Right atrium auricular region (tissue), 2 donors: Measurements from ENCODE around the gene NDUFB7. TPM values are rescaled to one million over a fixed set of nuclear protein-coding genes. Genes with fewer than 3 reads are reported as not detected.

ENCODE experiments used
- DNase-seq: peaks from one replicate; pipeline ENCODE4 v3.0.0-alpha.2; 2019; ENCODE audit warnings: low spot score
- H3K27ac ChIP-seq, 2 donors: fragments of 200-600 bp; sonication (generic); 1 replicate in 1 of 2; 2 replicates in 1 of 2; pipeline ENCODE4 v1.5.1; 2016 to 2019
- H3K27me3 ChIP-seq, 2 donors: fragments of 200-600 bp; sonication (generic); one replicate each; pipeline versions ENCODE4 v1.5.1 to v1.6.0; 2017 to 2019
- H3K36me3 ChIP-seq: fragments of 200-600 bp; sonication (generic); one replicate; pipeline ENCODE4 v1.5.1; 2016
- H3K4me1 ChIP-seq, 2 donors: fragments of 200-600 bp; sonication (generic); one replicate each; pipeline versions ENCODE4 v1.5.1 to v1.6.0; 2017 to 2019
- H3K4me3 ChIP-seq, 2 donors: fragments of 200-600 bp; sonication (generic); 1 replicate in 1 of 2; 2 replicates in 1 of 2; pipeline ENCODE4 v1.5.1; 2017 to 2019; ENCODE audit warnings: mild to moderate bottlenecking in 1 of 2, moderate library complexity in 1 of 2
- H3K9me3 ChIP-seq, 2 donors: fragments of 200-600 bp; sonication (generic); one replicate each; pipeline ENCODE4 v1.5.1; 2019
- total RNA-seq, 2 donors: library from RNA; depleted of rRNA; stranded (reverse); fragments of >200 nt; gene quantifications; one replicate each; pipeline ENCODE4 v1.1.0, GENCODE V29; 2016
- TF ChIP-seq, protein P1 (sequence below), 2 donors: fragments of 200-600 bp; sonication (generic); IDR thresholded peaks; one replicate each; pipeline ENCODE4 v1.5.1; 2019; ENCODE audit warnings: antibody characterized with exemption in 2 of 2

Gene NDUFB7
- total RNA-seq, 2 donors from 2014 or later = 593 to 729 TPM

DNA sequence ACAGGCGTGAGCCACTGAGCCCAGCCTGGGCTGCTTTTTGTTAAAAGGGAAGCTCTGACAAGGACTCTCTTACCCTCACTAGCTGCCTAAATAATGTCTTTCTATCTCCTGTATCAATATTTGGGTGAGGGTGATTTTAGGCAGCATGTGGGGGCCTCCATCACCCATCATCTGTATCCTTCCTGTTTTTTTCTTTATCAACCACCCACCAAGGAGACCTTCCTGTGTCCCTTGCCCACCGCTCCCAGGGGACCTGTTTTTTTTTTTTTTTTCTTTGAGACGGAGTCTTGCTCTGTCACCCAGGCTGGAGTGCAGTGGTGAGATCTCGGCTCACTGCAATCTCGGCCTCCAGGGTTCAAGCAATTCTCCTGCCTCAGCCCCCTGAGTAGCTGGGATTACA is 5.4 kb upstream of the NDUFB7 start:
- no peak for DNase-seq
- H3K36me3 ChIP-seq = no peaks in the 10 kb centered on the region
- no peaks in the 10 kb centered on the region for H3K27me3 ChIP-seq
- no peaks in the 10 kb centered on the region for H3K9me3 ChIP-seq
- peaks cover 0 to 3% of the 10 kb centered on the region in 2 donors for H3K4me1 ChIP-seq
- no peak overlapping the region for H3K27ac ChIP-seq
- TF ChIP-seq, protein P1, sequence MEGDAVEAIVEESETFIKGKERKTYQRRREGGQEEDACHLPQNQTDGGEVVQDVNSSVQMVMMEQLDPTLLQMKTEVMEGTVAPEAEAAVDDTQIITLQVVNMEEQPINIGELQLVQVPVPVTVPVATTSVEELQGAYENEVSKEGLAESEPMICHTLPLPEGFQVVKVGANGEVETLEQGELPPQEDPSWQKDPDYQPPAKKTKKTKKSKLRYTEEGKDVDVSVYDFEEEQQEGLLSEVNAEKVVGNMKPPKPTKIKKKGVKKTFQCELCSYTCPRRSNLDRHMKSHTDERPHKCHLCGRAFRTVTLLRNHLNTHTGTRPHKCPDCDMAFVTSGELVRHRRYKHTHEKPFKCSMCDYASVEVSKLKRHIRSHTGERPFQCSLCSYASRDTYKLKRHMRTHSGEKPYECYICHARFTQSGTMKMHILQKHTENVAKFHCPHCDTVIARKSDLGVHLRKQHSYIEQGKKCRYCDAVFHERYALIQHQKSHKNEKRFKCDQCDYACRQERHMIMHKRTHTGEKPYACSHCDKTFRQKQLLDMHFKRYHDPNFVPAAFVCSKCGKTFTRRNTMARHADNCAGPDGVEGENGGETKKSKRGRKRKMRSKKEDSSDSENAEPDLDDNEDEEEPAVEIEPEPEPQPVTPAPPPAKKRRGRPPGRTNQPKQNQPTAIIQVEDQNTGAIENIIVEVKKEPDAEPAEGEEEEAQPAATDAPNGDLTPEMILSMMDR (IDR thresholded peaks at IDR 0.05) = no peak
- no peak overlapping the region for H3K4me3 ChIP-seq

DNA sequence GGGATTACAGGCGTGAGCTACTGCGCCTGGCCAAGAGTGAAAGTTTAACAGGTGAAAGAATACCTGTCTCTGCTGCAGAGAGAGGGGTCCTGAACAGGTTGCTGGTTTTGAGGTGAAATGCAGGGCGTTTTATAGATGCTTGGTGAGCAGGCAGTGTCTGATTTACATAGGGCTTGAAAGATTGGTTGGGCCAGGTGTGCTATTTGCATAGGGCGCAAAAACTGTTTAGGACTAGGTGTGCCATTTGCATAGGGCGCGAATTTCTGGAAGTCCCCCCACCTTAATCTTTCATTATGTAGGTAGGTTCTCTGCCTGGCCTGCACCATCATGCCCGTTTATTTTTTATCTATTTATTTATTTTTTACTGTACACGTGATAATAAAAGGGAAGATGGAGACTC is 4.5 kb upstream of the NDUFB7 start:
- no peak overlapping the region for H3K4me3 ChIP-seq
- no peak overlapping the region for H3K27ac ChIP-seq
- no peaks in the 10 kb centered on the region for H3K9me3 ChIP-seq
- no peaks in the 10 kb centered on the region for H3K27me3 ChIP-seq
- DNase-seq = no peak
- H3K36me3 ChIP-seq = no peaks in the 10 kb centered on the region
- TF ChIP-seq, protein P1 (IDR thresholded peaks at IDR 0.05) = no peak
- H3K4me1 ChIP-seq = peaks cover 0 to 7% of the 10 kb centered on the region in 2 donors

DNA sequence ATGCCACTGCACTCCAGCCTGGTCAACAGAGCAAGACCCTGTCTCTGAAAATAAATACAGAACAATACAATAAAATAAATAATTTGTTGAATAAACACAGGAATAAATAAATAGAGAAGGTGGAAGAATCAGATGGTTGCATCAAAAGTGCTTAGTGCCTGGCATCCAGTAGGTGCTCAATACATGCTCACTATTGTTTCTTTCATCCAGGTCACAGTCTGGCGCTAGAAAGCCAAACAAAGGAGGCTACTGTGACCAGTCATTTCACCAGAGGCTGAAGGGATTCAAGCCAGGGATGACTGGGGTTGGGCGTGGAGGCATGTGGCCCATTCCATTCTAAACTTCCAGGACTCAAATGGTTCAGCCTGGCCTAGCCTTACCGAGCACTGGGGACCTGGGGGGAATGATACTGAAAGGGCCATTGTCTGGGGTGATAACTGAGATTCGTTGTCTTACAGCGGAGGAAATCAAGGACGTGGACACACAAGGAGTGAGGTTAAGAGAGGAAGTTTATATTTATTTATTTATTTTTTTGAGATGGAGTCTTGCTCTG is 3.6 kb upstream of the NDUFB7 start:
- Histone ChIP-seq H3K36me3 (no peaks in the 10 kb centered on the region), H3K9me3 (no peaks in the 10 kb centered on the region), H3K27me3 (no peaks in the 10 kb centered on the region), H3K27ac (no peak overlapping the region), H3K4me1 (peaks cover 0 to 15% of the 10 kb centered on the region in 2 donors), H3K4me3 (no peak overlapping the region)
- DNase-seq = no peak
- TF ChIP-seq, protein P1 (IDR thresholded peaks at IDR 0.05) = no peak

DNA sequence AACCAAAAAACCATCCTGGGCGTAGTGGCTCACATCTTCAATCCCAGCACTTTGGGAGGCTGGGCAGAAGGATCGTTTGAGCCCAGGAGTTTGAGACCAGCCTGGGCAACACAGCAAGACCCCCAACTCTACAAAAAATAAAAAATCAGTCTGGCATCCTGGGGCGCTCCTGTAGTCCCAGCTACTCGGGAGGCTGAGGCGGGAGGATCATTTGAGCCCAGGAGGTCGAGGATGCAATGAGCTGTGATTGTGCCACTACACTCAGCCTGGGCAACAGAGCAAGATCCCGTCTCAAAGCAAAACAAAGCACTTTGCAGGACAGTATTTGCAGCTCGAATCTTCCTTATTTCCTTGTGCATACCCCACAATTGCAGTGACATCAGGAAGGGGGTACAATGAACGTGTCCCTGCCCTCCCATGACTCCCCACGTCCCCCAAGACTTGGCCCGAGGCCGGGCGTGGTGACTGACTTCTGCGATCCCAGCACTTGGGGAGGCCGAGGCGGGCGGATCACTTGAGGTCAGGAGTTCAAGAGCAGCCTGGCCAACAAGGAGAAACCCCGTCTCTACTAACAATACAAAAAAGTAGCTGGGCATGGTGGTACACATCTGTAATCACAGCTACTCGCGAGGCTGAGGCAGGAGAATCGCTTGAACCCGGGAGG is 870 bp downstream of the NDUFB7 start:
- Histone ChIP-seq H3K4me3 (peak overlapping the region; percentile 74 to 92), H3K9me3 (no peaks in the 10 kb centered on the region), H3K27ac (peak overlapping the region; percentile 83 to 85), H3K4me1 (peaks cover 0 to 26% of the 10 kb centered on the region in 2 donors), H3K36me3 (peaks cover 3% of the 10 kb centered on the region), H3K27me3 (no peaks in the 10 kb centered on the region)
- DNase-seq = no peak
- TF ChIP-seq, protein P1 (IDR thresholded peaks at IDR 0.05) = no peak

DNA sequence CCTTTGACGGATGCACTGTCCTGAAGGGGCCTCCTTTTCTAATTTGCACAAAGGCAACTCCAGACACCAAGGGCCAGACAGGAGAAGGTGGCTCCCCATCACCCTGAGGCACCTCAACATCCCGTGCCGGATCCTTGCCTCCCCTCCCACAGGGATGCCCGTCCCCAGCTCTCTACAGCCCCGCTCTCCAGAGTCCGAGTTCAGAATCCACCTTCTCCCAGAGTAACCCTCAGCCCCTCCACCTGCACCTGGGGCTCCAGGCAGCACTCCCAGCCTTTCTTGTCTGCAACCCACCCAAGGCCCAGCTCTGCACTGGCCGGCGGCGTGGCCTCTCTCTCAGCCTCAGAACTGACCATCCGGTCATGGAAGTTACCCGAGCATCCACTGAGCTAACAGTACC is 4.8 kb downstream of the NDUFB7 start:
- Histone ChIP-seq H3K4me1 (peaks cover 0 to 40% of the 10 kb centered on the region in 2 donors), H3K9me3 (no peaks in the 10 kb centered on the region), H3K27me3 (no peaks in the 10 kb centered on the region), H3K27ac (no peak overlapping the region), H3K36me3 (peaks cover 14% of the 10 kb centered on the region), H3K4me3 (no peak overlapping the region)
- TF ChIP-seq, protein P1 (IDR thresholded peaks at IDR 0.05) = no peak
- no peak for DNase-seq

DNA sequence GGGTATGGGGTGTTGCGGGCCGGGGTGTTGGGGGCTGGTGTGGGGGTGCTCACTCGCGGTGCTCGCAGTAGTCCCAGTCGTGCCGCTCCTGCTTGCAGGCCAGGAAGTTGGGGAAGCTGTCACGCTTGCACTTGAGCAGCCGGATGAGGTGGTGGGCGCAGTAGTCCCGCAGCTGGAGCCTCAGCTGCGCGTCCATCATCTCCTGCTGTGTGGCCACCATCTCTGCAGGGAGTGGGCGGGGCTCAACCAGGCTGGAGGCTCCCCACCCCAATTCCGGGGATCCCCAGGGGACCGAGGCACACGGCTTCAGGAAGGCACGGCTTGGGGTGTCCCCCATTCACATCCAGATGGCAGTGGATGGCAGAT is 5.2 kb downstream of the NDUFB7 start:
- Histone ChIP-seq H3K27me3 (no peaks in the 10 kb centered on the region), H3K4me3 (no peak overlapping the region), H3K4me1 (peaks cover 0 to 42% of the 10 kb centered on the region in 2 donors), H3K9me3 (no peaks in the 10 kb centered on the region), H3K27ac (no peak overlapping the region), H3K36me3 (peaks cover 14% of the 10 kb centered on the region)
- no peak for DNase-seq
- TF ChIP-seq, protein P1 (IDR thresholded peaks at IDR 0.05) = no peak
